Activated naive CD8-positive, alpha-beta T cell (primary cell): ENCODE measurements around the gene GAPT.

Experiments used
- H3K27ac Mint-ChIP-seq: one replicate; pipeline ENCODE4 v1.8.0; 2021; ENCODE audit warnings: mixed read lengths
- H3K27me3 Mint-ChIP-seq: one replicate; pipeline ENCODE4 v1.8.0; 2021; ENCODE audit warnings: mixed read lengths
- H3K36me3 Mint-ChIP-seq: one replicate; pipeline ENCODE4 v1.8.0; 2021; ENCODE audit warnings: mixed read lengths
- H3K4me1 Mint-ChIP-seq: one replicate; pipeline ENCODE4 v1.8.0; 2021; ENCODE audit warnings: low read depth, mixed read lengths
- H3K4me3 Mint-ChIP-seq: one replicate; pipeline ENCODE4 v1.8.0; 2021; ENCODE audit warnings: mild to moderate bottlenecking, mixed read lengths
- H3K9me3 Mint-ChIP-seq: one replicate; pipeline ENCODE4 v1.8.0; 2021; ENCODE audit warnings: low read depth, mixed read lengths

The GAPT gene

GRCh38 chr5:58482536-58482935, 8.7 kb upstream of the GAPT start:
- no peaks in the 10 kb centered on the region for H3K9me3 Mint-ChIP-seq
- H3K36me3 Mint-ChIP-seq = no peaks in the 10 kb centered on the region
- H3K4me1 Mint-ChIP-seq = no peaks in the 10 kb centered on the region
- H3K4me3 Mint-ChIP-seq = no peak overlapping the region
- H3K27ac Mint-ChIP-seq = no peak overlapping the region
- peaks cover 1% of the 10 kb centered on the region for H3K27me3 Mint-ChIP-seq

DNA sequence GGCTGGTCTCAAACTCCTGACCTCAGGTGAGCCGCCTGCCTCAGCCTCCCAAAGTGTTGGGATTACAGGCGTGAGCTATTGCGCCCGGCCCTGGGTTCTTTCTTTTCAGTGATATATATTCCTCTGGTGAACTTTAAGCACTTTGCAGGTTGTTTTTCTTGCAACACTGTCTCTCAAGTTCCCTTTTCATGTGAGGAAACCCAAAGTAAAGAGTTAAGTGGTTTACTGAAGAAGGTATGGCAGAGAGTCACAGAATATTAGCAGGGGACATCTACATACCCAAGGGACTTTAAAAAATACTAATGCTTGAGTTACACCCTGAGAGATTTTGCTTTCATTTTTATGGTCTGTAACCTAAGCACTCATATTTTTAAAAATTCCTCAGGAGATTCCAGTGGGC, 6.7 kb upstream of the GAPT start:
- Mint-ChIP-seq H3K4me3 (no peak overlapping the region), H3K4me1 (no peaks in the 10 kb centered on the region), H3K9me3 (no peaks in the 10 kb centered on the region), H3K27me3 (peaks cover 1% of the 10 kb centered on the region), H3K36me3 (no peaks in the 10 kb centered on the region), H3K27ac (no peak overlapping the region)

DNA sequence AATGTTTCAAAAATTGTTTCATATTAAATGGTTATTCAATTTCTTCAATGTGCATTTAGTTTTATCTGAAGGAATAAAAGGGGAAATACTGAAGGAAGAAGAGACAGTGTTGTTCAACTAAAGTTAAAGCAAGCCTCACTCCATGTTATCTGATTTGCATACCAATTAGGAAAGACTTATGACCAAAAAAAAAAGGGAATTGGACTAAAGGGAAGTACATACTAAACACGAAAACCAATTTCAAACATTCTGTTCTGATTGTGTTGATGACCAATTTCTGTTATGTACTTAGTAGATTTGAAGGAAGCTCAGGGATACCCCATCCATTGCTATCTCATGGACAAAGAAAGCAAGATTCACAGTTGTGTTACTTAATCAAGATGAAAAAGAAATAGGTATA, 4.9 kb upstream of the GAPT start:
- Mint-ChIP-seq H3K27ac (no peak overlapping the region), H3K27me3 (no peaks in the 10 kb centered on the region), H3K9me3 (no peaks in the 10 kb centered on the region), H3K4me1 (peaks cover 3% of the 10 kb centered on the region), H3K4me3 (no peak overlapping the region), H3K36me3 (no peaks in the 10 kb centered on the region)

DNA sequence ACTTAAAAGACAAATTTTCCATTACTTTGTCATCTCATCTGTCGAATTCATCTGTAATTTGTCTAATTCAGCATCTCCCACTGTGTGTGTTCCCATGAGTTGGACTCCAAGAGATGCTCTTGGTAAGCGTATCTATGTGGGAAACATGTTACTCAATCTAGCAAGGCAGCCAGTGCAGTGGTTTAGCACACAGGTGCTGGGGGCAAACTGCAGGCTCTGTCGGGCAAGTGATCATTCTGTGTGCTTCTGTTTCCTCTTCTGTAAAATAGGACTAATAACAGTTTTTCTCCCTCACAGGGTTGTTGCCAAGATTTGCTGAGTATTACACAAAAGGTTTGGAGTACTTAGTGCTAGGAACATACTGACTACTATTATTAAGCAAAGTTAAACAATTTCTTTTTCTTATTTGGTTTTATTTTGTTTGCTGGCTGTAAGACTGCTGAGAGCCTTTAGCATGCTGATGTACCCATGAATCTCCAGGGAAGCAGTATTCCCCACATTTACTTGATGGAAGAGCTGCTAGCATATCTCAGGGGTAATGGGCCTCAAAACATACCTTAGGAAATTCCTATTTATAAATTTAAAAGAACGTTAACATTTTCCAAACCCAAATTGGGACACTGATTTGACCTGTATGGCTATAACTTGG, 709 bp upstream of the GAPT start:
- H3K36me3 Mint-ChIP-seq = no peaks in the 10 kb centered on the region
- no peak overlapping the region for H3K27ac Mint-ChIP-seq
- H3K4me3 Mint-ChIP-seq = no peak overlapping the region
- no peaks in the 10 kb centered on the region for H3K9me3 Mint-ChIP-seq
- no peaks in the 10 kb centered on the region for H3K27me3 Mint-ChIP-seq
- peaks cover 7% of the 10 kb centered on the region for H3K4me1 Mint-ChIP-seq

DNA sequence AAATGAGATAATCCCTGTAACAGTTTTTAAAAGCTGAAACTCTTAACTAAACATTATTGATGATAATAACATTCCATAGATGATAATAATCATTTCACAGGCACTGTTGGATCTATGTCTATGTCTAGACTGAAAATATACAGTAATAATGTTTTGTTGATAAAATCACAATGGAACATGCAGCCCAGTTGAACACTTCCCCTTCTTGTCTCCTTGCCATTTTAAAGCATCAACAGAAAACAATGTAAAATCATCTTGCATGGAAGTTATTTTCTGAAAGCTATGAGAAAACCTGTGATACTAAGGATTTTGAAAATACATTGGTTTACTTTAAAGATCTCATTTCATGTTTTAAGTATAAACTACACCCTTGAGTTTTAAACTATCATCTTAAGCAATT, 1.9 kb downstream of the GAPT start:
- H3K4me3 Mint-ChIP-seq = no peak overlapping the region
- no peak overlapping the region for H3K27ac Mint-ChIP-seq
- H3K9me3 Mint-ChIP-seq = no peaks in the 10 kb centered on the region
- H3K27me3 Mint-ChIP-seq = no peaks in the 10 kb centered on the region
- peaks cover 7% of the 10 kb centered on the region for H3K4me1 Mint-ChIP-seq
- H3K36me3 Mint-ChIP-seq = no peaks in the 10 kb centered on the region

- Mint-ChIP-seq H3K27me3 (no peaks in the 10 kb centered on the region), H3K4me1 (peaks cover 18% of the 10 kb centered on the region), H3K36me3 (no peaks in the 10 kb centered on the region), H3K4me3 (no peak overlapping the region), H3K9me3 (no peaks in the 10 kb centered on the region), H3K27ac (no peak overlapping the region)
Measured at GRCh38 chr5:58496488-58496887, 5.3 kb downstream of the GAPT start.

- Mint-ChIP-seq H3K4me3 (no peak overlapping the region), H3K36me3 (no peaks in the 10 kb centered on the region)
Measured at GRCh38 chr5:58497386-58497785, 6.2 kb downstream of the GAPT start.

DNA sequence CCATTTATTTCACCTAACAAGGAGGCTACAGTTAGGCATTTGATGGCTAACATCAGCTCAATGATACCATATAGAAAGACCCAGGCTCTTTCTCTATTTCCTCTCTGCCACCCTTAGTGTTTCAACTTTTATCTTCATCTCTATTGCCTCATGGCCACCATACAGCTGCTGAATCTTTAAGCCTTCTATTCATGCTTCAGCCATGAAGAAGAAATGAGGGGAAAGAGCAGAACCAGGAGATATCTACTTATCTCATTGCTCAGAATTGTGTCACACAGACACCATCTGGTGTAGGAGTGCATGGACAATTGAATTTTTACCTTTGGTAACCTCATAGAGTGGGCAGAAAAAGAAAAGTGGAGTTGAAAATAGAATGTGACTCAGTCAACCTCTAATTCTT, 6.7 kb downstream of the GAPT start:
- H3K4me1 Mint-ChIP-seq = peaks cover 14% of the 10 kb centered on the region
- H3K27ac Mint-ChIP-seq = no peak overlapping the region
- H3K4me3 Mint-ChIP-seq = no peak overlapping the region
- no peaks in the 10 kb centered on the region for H3K9me3 Mint-ChIP-seq
- no peaks in the 10 kb centered on the region for H3K36me3 Mint-ChIP-seq
- H3K27me3 Mint-ChIP-seq = peaks cover 1% of the 10 kb centered on the region

More at GRCh38 chr5:58497386-58497785, 6.2 kb downstream of the GAPT start:
- Mint-ChIP-seq H3K27me3 (no peaks in the 10 kb centered on the region), H3K27ac (no peak overlapping the region), H3K9me3 (no peaks in the 10 kb centered on the region), H3K4me1 (peaks cover 14% of the 10 kb centered on the region)

DNA sequence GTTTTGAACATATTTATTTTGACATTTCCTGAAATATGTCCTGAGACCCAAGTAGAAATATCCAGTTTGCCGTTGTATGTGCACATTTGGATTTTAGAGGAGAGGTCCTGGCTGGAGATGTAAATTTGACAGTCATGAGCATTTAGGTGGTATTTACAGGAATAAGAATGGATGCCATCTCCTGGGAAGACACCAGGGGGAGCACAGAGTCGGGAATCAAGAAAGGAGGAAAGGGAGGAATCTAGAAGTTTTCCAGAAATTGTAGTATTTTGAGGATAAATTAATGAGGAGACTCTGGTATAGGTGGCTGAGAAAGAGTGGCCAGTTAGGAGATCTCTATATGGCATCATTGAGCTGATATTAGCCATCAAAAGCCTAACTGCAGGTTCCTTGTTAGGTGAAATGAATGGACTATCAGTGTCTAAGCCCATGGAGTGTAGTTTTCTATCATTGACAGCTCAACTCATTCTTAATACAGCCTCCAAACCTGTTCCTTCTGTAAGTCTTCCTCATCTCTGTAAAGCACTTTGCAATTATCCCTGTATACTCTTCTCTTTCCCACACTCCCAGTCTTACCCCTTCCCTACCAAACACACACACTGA, 7.2 kb downstream of the GAPT start:
- peaks cover 1% of the 10 kb centered on the region for H3K27me3 Mint-ChIP-seq
- no peak overlapping the region for H3K27ac Mint-ChIP-seq
- H3K4me3 Mint-ChIP-seq = no peak overlapping the region
- H3K4me1 Mint-ChIP-seq = peaks cover 14% of the 10 kb centered on the region
- no peaks in the 10 kb centered on the region for H3K36me3 Mint-ChIP-seq
- no peaks in the 10 kb centered on the region for H3K9me3 Mint-ChIP-seq

DNA sequence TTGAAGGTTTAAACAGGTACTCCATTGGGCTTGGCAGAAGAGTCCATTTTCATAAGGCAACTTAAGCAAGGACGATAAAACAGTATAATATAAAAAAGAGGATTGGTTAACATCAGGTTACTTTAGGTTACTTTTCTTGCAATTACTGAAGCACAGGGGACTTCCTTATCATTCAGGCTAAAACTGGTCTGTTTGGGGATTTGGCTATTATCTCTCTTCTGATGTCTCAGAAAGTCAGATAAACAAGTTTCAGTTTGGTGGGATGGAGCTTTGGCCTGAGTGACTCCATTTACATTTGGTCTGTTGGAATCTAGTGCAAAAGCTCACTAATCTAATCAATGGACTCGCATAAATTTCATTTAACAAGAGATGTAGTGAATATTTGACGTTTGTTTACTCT, 8.0 kb downstream of the GAPT start:
- Mint-ChIP-seq H3K36me3 (no peaks in the 10 kb centered on the region), H3K4me3 (no peak overlapping the region), H3K4me1 (peaks cover 14% of the 10 kb centered on the region), H3K27ac (no peak overlapping the region), H3K27me3 (peaks cover 1% of the 10 kb centered on the region), H3K9me3 (no peaks in the 10 kb centered on the region)

- H3K27me3 Mint-ChIP-seq = peaks cover 1% of the 10 kb centered on the region
- H3K27ac Mint-ChIP-seq = no peak overlapping the region
- peaks cover 14% of the 10 kb centered on the region for H3K4me1 Mint-ChIP-seq
- no peaks in the 10 kb centered on the region for H3K9me3 Mint-ChIP-seq
- no peaks in the 10 kb centered on the region for H3K36me3 Mint-ChIP-seq
- no peak overlapping the region for H3K4me3 Mint-ChIP-seq
Measured at GRCh38 chr5:58499941-58500340, 8.7 kb downstream of the GAPT start.

- Mint-ChIP-seq H3K27me3 (peaks cover 1% of the 10 kb centered on the region), H3K4me1 (peaks cover 14% of the 10 kb centered on the region), H3K36me3 (no peaks in the 10 kb centered on the region), H3K4me3 (no peak overlapping the region), H3K27ac (no peak overlapping the region), H3K9me3 (no peaks in the 10 kb centered on the region)
Measured at GRCh38 chr5:58501778-58502417, 10.7 kb downstream of the GAPT start.

GRCh38 chr5:58503390-58504046, 12.3 kb downstream of the GAPT start:
- H3K4me1 Mint-ChIP-seq = peaks cover 14% of the 10 kb centered on the region
- H3K27me3 Mint-ChIP-seq = peaks cover 1% of the 10 kb centered on the region
- H3K27ac Mint-ChIP-seq = no peak overlapping the region
- H3K4me3 Mint-ChIP-seq = no peak overlapping the region
- no peaks in the 10 kb centered on the region for H3K9me3 Mint-ChIP-seq
- no peaks in the 10 kb centered on the region for H3K36me3 Mint-ChIP-seq

GRCh38 chr5:58504766-58505165, 13.5 kb downstream of the GAPT start:
- H3K36me3 Mint-ChIP-seq = no peaks in the 10 kb centered on the region
- no peaks in the 10 kb centered on the region for H3K9me3 Mint-ChIP-seq
- H3K27me3 Mint-ChIP-seq = peaks cover 1% of the 10 kb centered on the region
- no peak overlapping the region for H3K4me3 Mint-ChIP-seq
- H3K27ac Mint-ChIP-seq = no peak overlapping the region
- H3K4me1 Mint-ChIP-seq = peaks cover 9% of the 10 kb centered on the region

- H3K27ac Mint-ChIP-seq = no peak overlapping the region
- no peaks in the 10 kb centered on the region for H3K36me3 Mint-ChIP-seq
- H3K27me3 Mint-ChIP-seq = peaks cover 1% of the 10 kb centered on the region
- H3K9me3 Mint-ChIP-seq = no peaks in the 10 kb centered on the region
- H3K4me1 Mint-ChIP-seq = peaks cover 4% of the 10 kb centered on the region
- no peak overlapping the region for H3K4me3 Mint-ChIP-seq
Measured at GRCh38 chr5:58505502-58505901, 14.3 kb downstream of the GAPT start.
